HepG2 (cell line): ENCODE results near the gene MYO3B. TPM values are rescaled to one million over a fixed set of nuclear protein-coding genes. Genes with fewer than 3 reads are reported as not detected.

Experiments
- ELK4 ChIP-seq: sonication (generic); formaldehyde crosslinking; IDR thresholded peaks from 2 replicates; pipeline ENCODE4 v1.9.0; 2021; ENCODE audit warnings: missing genetic modification reagents, borderline replicate concordance
- GATA4 ChIP-seq: sonication (generic); IDR thresholded peaks from 2 replicates; pipeline ENCODE4 v1.6.1; 2016; ENCODE audit warnings: antibody characterized with exemption, low read depth, borderline replicate concordance
- ISX ChIP-seq: sonication (generic); formaldehyde crosslinking; conservative IDR thresholded peaks from 2 replicates; pipeline ENCODE4 v1.5.0; 2020; ENCODE audit warnings: missing genetic modification reagents
- MAFG ChIP-seq: sonication (generic); formaldehyde crosslinking; IDR thresholded peaks from 2 replicates; pipeline ENCODE4 v1.5.1; 2020; ENCODE audit warnings: mild to moderate bottlenecking, missing genetic modification reagents
- TERF1 ChIP-seq: sonication (generic); formaldehyde crosslinking; IDR thresholded peaks from 2 replicates; pipeline ENCODE4 v1.8.0; 2022; ENCODE audit warnings: mild to moderate bottlenecking, missing genetic modification reagents, moderate library complexity
- ZKSCAN1 ChIP-seq: fragments of 150-350 bp; IDR thresholded peaks from 2 replicates; pipeline ENCODE4 v1.6.1; 2014; ENCODE audit warnings: low read length
- ZNF362 ChIP-seq: sonication (generic); formaldehyde crosslinking; IDR thresholded peaks from 2 replicates; pipeline ENCODE4 v1.4.0; 2020; ENCODE audit warnings: missing genetic modification reagents, mild to moderate bottlenecking, borderline replicate concordance
- ZNF737 ChIP-seq: sonication (generic); formaldehyde crosslinking; IDR thresholded peaks from 2 replicates; pipeline ENCODE4 v1.5.0; 2020; ENCODE audit warnings: missing genetic modification reagents, mild to moderate bottlenecking, borderline replicate concordance
- ZSCAN5A ChIP-seq: sonication (generic); formaldehyde crosslinking; IDR thresholded peaks from 2 replicates; pipeline ENCODE4 v1.8.0; 2022; ENCODE audit warnings: mild to moderate bottlenecking, missing genetic modification reagents, borderline replicate concordance
- polyA plus RNA-seq, 8 experiments: library from polyadenylated mRNA; depleted of rRNA in 3 of 8; stranded (reverse) in 7 of 8; unstranded in 1 of 8; fragments of >200 nt; fragmentation: Illumina TruSeq in 4 of 8; extraction: Trizol in 4 of 8; gene quantifications; 2 replicates each; pipeline versions ENCODE4 v1.2.1 to v1.2.3, GENCODE V29; 2011 to 2016; ENCODE audit warnings: low read depth in 4 of 8, missing spikeins in 1 of 8, mixed read lengths in 1 of 8; ENCODE audit not compliant: insufficient read depth in 1 of 8
- total RNA-seq, 5 experiments: library from RNA; depleted of rRNA; stranded (reverse); fragments of >200 nt; fragmentation: Illumina TruSeq; extraction: Trizol; gene quantifications; 2 replicates each; pipeline ENCODE4 v1.2.3, GENCODE V29; 2016; ENCODE audit warnings: low read depth in 1 of 5
- TF ChIP-seq, protein P1 (sequence below): IDR thresholded peaks from 2 replicates; pipeline ENCODE4 v1.6.1; 2018; ENCODE audit warnings: missing genetic modification reagents

Gene MYO3B
- total and polyA plus RNA-seq, 2 of the 13 experiments (the other 11 are each of a cell fraction or from before 2014, with no cell fraction given), result 0.01 TPM; not detected in 1

- TF ChIP-seq TERF1 (CRISPR knock-in tag) (no peak), MAFG (CRISPR knock-in tag) (no peak), ZKSCAN1 (no peak), ELK4 (CRISPR knock-in tag) (no peak), ZNF362 (CRISPR knock-in tag) (no peak), ZSCAN5A (CRISPR knock-in tag) (no peak), ISX (CRISPR knock-in tag) (no peak), GATA4 (no peak), ZNF737 (CRISPR knock-in tag) (no peak)
- TF ChIP-seq, protein P1, sequence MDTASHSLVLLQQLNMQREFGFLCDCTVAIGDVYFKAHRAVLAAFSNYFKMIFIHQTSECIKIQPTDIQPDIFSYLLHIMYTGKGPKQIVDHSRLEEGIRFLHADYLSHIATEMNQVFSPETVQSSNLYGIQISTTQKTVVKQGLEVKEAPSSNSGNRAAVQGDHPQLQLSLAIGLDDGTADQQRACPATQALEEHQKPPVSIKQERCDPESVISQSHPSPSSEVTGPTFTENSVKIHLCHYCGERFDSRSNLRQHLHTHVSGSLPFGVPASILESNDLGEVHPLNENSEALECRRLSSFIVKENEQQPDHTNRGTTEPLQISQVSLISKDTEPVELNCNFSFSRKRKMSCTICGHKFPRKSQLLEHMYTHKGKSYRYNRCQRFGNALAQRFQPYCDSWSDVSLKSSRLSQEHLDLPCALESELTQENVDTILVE (CRISPR knock-in tag), result no peak
- TF ChIP-seq, all 625 proteins: peak for 0
These were observed 74.5 kb downstream of the MYO3B start (continued) for GRCh38 chr2:170252414-170252813.
